Measurements from ENCODE around the gene CDC123. TPM values are rescaled to one million over a fixed set of nuclear protein-coding genes. Genes with fewer than 3 reads are reported as not detected.

CDC123 gene
- total and polyA plus RNA-seq, 5 donors: 46.0 to 70.4 (median 58.0) TPM

DNA sequence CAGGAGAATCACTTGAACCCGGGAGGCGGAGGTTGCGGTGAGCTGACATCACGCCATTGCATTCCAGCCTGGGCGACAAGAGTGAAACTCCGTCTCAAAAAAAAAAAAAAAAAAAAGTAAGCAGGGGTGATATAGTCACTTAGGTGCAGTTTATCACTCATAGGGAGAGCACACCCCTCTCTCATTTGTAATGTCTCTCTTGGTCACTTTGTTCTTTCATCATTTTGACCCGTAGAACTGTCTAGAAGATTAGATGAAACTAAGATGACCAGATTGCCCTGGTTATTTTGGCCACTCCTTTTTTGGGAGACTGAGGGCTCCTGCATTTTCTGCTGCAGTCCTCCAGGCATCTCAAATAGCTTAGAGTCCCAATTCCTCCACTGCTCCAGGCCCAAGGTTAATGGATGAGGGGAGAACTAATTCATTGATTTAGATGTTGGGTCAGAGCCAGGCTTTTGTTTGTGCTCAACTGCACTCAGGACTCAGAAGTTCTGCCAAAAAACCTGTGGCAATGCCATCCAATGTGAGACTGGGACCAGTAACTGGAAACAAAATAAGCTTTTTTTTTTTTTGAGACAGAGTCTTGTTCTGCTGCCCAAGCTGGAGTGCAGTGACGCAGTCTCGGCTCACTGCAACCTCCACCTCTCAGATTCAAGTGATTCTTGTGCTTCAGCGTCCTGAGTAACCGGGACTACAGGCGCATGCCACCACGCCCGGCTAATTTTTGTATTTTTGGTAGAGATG, 103.4 kb downstream of the CDC123 start:
- Histone ChIP-seq H3K4me1 (ENCODE audit: control insufficient read depth, insufficient read depth, low read length) (no peaks in the 10 kb centered on the region), H3K27me3 (ENCODE audit: control insufficient read depth, insufficient read depth) (no peaks in the 10 kb centered on the region), H3K9me3 (ENCODE audit: control insufficient read depth, low read length) (no peaks in the 10 kb centered on the region), H3K4me3 (ENCODE audit: low read length) (no peak overlapping the region), H3K27ac (ENCODE audit: low read length) (no peak overlapping the region)
- 91% methylated on average over 14 of the region's 14 CpGs for WGBS
- intact Hi-C loops (cut with DNase I): no loop called here
- ATAC-seq (no peak), DNase-seq (no peak)

Other genes with a start within 250 kb of the CDC123 start
- gene UPF2, start 153.4 kb upstream of the CDC123 start, total RNA-seq: 10 to 100 TPM; 14.7 to 21.0 (median 18.7) TPM
- gene UPF2, start 153.4 kb upstream of the CDC123 start, polyA plus RNA-seq: 8.8 TPM
- 10 to 100 TPM; 13.4 to 28.5 (median 19.3) TPM for gene DHTKD1, start 127.2 kb upstream of the CDC123 start, total RNA-seq
- 7.6 TPM for gene DHTKD1, start 127.2 kb upstream of the CDC123 start, polyA plus RNA-seq
- gene SEC61A2, start 66.5 kb upstream of the CDC123 start, total RNA-seq: 10 to 100 TPM in 3 of 4 donors, 1 to 10 TPM in 1; 8.8 to 18.5 (median 14.5) TPM
- 11.7 TPM for gene SEC61A2, start 66.5 kb upstream of the CDC123 start, polyA plus RNA-seq
- 10 to 100 TPM in 3 of 4 donors, 1 to 10 TPM in 1; 9.4 to 13.8 (median 13.0) TPM for gene NUDT5, start 297 bp upstream of the CDC123 start, total RNA-seq
- gene NUDT5, start 297 bp upstream of the CDC123 start, polyA plus RNA-seq: 12.4 TPM
- 10 to 100 TPM; 26.4 to 44.1 (median 27.6) TPM for gene CAMK1D, start 153.4 kb downstream of the CDC123 start, total RNA-seq
- gene CAMK1D, start 153.4 kb downstream of the CDC123 start, polyA plus RNA-seq: 15.2 TPM